NB4 (cell line): Measurements from ENCODE around the gene PPID.

Experiments used
- CTCF ChIP-seq: IDR thresholded peaks from one replicate; pipeline ENCODE4 v1.5.1; 2012; ENCODE audit warnings: low read depth, low read length
- MAX ChIP-seq: IDR thresholded peaks from 2 replicates; pipeline ENCODE4 v1.6.1; 2011; ENCODE audit warnings: low read depth, low read length

GRCh38 chr4:158766434-158767044 is 43.3 kb upstream of the PPID start:
- TF ChIP-seq CTCF (no peak), MAX (no peak)
